Measurements from ENCODE around the gene ADAMTS16.

The ADAMTS16 gene

GRCh38 chr5:5320062-5320805, 180.1 kb downstream of the ADAMTS16 start:
- no peaks in the 10 kb centered on the region for H4K20me1 ChIP-seq (ENCODE audit: insufficient read depth, low read length)
- H3K9ac ChIP-seq (ENCODE audit: low read length) = no peak overlapping the region
- H3K9me3 ChIP-seq (ENCODE audit: low read length) = no peaks in the 10 kb centered on the region
- no peaks in the 10 kb centered on the region for H3K36me3 ChIP-seq (ENCODE audit: insufficient read depth, low read length)
- H2AFZ ChIP-seq (ENCODE audit: low read length) = no peak overlapping the region
- H3K4me2 ChIP-seq (ENCODE audit: low read length) = no peak overlapping the region
- no peak overlapping the region for H3K27ac ChIP-seq (ENCODE audit: low read depth, low read length, poor library complexity, severe bottlenecking)
- H3F3A ChIP-seq (ENCODE audit: insufficient read depth, low read length) = no peaks in the 10 kb centered on the region
- H3K79me2 ChIP-seq (ENCODE audit: insufficient read depth, low read length) = no peaks in the 10 kb centered on the region
- no peaks in the 10 kb centered on the region for H3K27me3 ChIP-seq (ENCODE audit: insufficient read depth, low read length)
- no peaks in the 10 kb centered on the region for H3K9me2 ChIP-seq (ENCODE audit: low read depth, low read length)
- H3K4me1 ChIP-seq (ENCODE audit: insufficient read depth, low read length, severe bottlenecking) = no peaks in the 10 kb centered on the region
- no peak for TF ChIP-seq EZH2 (IDR thresholded peaks at IDR 0.05; ENCODE audit: borderline replicate concordance, low read length)
- TF ChIP-seq, protein P1, sequence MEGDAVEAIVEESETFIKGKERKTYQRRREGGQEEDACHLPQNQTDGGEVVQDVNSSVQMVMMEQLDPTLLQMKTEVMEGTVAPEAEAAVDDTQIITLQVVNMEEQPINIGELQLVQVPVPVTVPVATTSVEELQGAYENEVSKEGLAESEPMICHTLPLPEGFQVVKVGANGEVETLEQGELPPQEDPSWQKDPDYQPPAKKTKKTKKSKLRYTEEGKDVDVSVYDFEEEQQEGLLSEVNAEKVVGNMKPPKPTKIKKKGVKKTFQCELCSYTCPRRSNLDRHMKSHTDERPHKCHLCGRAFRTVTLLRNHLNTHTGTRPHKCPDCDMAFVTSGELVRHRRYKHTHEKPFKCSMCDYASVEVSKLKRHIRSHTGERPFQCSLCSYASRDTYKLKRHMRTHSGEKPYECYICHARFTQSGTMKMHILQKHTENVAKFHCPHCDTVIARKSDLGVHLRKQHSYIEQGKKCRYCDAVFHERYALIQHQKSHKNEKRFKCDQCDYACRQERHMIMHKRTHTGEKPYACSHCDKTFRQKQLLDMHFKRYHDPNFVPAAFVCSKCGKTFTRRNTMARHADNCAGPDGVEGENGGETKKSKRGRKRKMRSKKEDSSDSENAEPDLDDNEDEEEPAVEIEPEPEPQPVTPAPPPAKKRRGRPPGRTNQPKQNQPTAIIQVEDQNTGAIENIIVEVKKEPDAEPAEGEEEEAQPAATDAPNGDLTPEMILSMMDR (IDR thresholded peaks at IDR 0.05; ENCODE audit: low read length) = no peak
- no peak overlapping the region for H3K4me3 ChIP-seq (ENCODE audit: low read depth, low read length, poor library complexity, severe bottlenecking)

DNA sequence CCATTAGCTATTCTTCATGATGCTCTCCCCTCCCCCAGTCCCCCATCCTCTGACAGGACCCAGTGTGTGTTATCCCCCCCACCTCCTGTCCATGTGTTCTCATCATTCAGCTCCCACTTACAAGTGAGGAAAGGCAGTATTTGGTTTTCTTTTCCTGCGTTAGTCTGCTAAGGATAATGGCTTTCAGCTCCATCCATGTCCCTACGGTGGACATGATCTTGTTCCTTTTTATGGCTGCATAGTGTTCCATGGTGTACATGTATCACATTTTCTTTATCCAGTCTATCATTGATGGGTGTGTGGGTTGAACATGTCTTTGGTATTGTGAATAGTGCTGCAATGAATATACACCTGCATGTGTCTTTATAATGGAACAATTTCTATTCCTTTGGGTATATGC, 181.0 kb downstream of the ADAMTS16 start:
- H3K9me3 ChIP-seq (ENCODE audit: low read length) = no peaks in the 10 kb centered on the region
- no peak overlapping the region for H3K27ac ChIP-seq (ENCODE audit: low read depth, low read length, poor library complexity, severe bottlenecking)
- H3K79me2 ChIP-seq (ENCODE audit: insufficient read depth, low read length) = no peaks in the 10 kb centered on the region
- H3K27me3 ChIP-seq (ENCODE audit: insufficient read depth, low read length) = no peaks in the 10 kb centered on the region
- H3K4me3 ChIP-seq (ENCODE audit: low read depth, low read length, poor library complexity, severe bottlenecking) = no peak overlapping the region
- no peaks in the 10 kb centered on the region for H3K4me1 ChIP-seq (ENCODE audit: insufficient read depth, low read length, severe bottlenecking)
- no peak overlapping the region for H2AFZ ChIP-seq (ENCODE audit: low read length)
- H3K4me2 ChIP-seq (ENCODE audit: low read length) = no peak overlapping the region
- no peaks in the 10 kb centered on the region for H3K36me3 ChIP-seq (ENCODE audit: insufficient read depth, low read length)
- no peaks in the 10 kb centered on the region for H3F3A ChIP-seq (ENCODE audit: insufficient read depth, low read length)
- H3K9ac ChIP-seq (ENCODE audit: low read length) = no peak overlapping the region
- no peaks in the 10 kb centered on the region for H3K9me2 ChIP-seq (ENCODE audit: low read depth, low read length)
- TF ChIP-seq EZH2 (IDR thresholded peaks at IDR 0.05; ENCODE audit: borderline replicate concordance, low read length) = no peak
- TF ChIP-seq, protein P1 (IDR thresholded peaks at IDR 0.05; ENCODE audit: low read length) = no peak
- H4K20me1 ChIP-seq (ENCODE audit: insufficient read depth, low read length) = no peaks in the 10 kb centered on the region

- Histone ChIP-seq H3K4me3 (ENCODE audit: low read depth, low read length, poor library complexity, severe bottlenecking) (no peak overlapping the region), H3K27ac (ENCODE audit: low read depth, low read length, poor library complexity, severe bottlenecking) (no peak overlapping the region), H3K4me2 (ENCODE audit: low read length) (no peak overlapping the region), H3K79me2 (ENCODE audit: insufficient read depth, low read length) (no peaks in the 10 kb centered on the region), H3F3A (ENCODE audit: insufficient read depth, low read length) (no peaks in the 10 kb centered on the region), H3K9me3 (ENCODE audit: low read length) (no peaks in the 10 kb centered on the region), H3K9ac (ENCODE audit: low read length) (no peak overlapping the region), H3K9me2 (ENCODE audit: low read depth, low read length) (no peaks in the 10 kb centered on the region), H4K20me1 (ENCODE audit: insufficient read depth, low read length) (no peaks in the 10 kb centered on the region), H2AFZ (ENCODE audit: low read length) (no peak overlapping the region), H3K27me3 (ENCODE audit: insufficient read depth, low read length) (no peaks in the 10 kb centered on the region), H3K4me1 (ENCODE audit: insufficient read depth, low read length, severe bottlenecking) (no peaks in the 10 kb centered on the region), H3K36me3 (ENCODE audit: insufficient read depth, low read length) (no peaks in the 10 kb centered on the region)
- no peak for TF ChIP-seq EZH2 (IDR thresholded peaks at IDR 0.05; ENCODE audit: borderline replicate concordance, low read length)
- TF ChIP-seq, protein P1 (IDR thresholded peaks at IDR 0.05; ENCODE audit: low read length) = no peak
Measured at GRCh38 chr5:5323551-5323950, 183.4 kb downstream of the ADAMTS16 start.
